CD4-positive, alpha-beta T cell treated with Interleukin-17A for 1 hour (primary cell): ENCODE data around the gene POC1A.

ENCODE experiments used
- DNase-seq: peaks from one replicate; pipeline ENCODE4 v3.0.0-alpha.2; 2020

Gene POC1A

DNA sequence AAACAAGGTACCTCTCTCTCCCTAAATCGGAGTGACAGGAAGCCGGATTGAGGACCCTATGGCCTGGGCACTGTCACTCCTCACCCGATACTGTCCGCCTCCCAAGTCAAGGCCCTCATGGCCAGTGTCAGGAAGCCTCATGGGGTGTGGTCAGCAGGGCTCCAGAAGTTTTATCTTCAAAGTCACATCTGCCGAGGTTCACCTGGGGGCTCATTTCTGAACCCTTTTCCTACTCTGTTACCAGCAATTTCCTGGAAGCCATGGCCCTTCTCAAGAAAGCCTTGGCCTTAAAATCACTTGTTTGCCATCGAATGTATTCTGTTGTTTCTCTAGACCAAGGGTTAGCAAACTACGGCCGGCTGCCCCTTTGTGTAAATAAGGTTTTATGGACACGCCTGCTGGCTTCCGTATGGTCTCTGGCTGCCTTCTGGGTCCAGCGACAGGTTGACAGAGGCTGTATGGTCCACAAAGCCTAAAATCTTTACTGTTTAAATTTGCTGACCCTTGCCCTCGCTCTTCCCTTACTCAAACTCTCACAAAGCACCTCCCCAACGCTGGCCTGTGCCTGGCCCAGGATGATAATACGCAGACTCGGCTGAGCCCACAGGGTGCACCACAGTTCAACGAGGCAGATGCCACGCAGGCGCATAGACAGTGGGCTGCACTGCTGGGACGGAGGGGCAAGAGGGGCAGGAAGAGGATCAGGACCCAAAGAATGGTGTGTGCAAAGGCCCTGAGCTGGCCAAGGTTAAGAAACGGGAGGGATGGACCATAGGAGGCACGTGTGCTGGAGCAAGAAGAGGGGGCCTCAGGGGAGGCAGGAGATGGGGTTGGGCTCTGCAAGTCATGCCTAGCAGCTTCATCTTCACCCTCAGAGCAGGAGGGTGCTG, 73.1 kb downstream of the POC1A start:
- DNase-seq, result no peak

DNA sequence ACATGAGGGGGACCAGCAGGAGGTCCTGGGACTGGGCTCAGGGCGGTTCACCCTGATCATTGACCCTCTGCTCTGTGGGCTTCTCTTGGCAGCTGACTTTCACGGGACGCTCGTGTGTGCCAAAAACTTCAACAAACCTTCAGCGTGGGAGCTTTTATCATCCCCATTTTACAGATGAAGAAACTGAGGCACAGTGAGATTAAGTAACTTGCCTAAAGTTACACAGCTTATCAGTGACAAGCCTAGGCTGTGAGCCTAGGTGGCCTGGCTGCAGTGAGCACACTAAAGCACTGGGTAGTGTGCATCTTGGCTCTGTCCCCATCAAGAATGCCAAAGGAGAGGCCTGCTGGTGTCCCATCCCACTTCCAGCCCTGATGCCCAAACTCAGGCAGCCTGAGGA, 74.3 kb downstream of the POC1A start:
- no peak for DNase-seq

GRCh38 chr3:52078781-52079560, 75.3 kb downstream of the POC1A start:
- DNase-seq, result no peak

DNA sequence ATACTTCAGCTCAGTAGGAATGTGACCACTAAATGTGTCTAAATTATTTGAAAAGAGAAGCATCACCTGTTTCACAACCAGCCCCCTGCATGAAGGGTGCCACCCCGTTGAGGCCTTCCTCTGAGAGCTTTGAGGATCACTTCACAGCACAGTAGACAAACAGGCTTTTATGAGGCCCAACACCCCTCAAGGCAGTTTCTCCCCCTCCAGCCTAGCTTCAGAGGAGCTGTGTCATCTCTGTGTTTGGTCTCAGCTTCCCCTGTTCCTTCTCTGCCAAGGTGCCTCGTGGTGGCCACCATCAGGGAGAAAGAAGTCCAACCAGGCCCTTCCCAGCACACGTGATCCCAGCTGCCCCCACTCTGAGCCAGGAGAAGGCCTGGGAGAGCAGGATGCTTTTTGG, 76.3 kb downstream of the POC1A start:
- no peak for DNase-seq

DNA sequence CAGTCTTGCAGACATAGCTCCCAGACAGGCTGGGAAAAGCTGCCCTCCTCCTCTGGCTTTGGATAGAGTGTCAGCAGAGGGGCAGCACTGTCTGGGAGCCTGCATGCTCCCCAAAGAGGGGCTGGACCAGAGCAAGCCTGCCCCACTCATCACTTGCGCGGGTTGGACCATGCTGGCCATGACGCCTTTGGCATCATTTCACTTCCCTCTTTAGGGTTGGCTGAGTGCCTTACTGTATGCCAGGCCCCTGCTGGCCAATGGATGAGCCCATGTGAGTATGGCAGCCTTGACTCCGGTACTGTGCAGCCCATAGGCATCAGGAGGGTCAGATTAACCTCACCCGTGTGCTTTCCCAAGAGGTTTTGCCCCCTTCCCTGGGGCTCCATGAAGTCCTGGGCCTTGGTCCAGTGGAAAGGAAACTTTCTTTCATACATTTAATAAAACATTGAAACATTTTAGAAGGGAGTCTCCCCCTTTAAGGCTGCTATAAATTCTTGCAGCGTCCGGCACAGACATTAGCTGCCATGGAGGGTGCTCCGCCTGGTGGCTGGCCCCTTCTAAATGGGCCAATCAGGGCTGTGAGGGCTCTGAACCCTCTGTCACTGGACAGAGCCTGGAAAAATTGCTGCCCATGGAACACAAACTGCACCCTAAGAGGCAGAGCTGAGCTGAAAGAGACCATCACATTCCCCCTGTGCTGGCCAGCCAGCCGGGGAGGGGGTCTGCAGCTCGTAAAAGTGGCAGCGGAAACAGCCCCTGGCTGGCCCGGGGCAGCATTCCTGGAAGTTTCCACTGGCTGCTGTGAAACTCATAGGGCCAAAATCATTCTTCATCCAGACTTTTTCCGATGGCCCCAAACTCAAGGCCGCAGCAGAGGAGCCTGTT, 77.1 kb downstream of the POC1A start:
- no peak for DNase-seq

- no peak for DNase-seq
These were observed 80.7 kb downstream of the POC1A start for GRCh38 chr3:52073490-52073889.

GRCh38 chr3:52072471-52072870, 81.8 kb downstream of the POC1A start:
- DNase-seq, result no peak

DNA sequence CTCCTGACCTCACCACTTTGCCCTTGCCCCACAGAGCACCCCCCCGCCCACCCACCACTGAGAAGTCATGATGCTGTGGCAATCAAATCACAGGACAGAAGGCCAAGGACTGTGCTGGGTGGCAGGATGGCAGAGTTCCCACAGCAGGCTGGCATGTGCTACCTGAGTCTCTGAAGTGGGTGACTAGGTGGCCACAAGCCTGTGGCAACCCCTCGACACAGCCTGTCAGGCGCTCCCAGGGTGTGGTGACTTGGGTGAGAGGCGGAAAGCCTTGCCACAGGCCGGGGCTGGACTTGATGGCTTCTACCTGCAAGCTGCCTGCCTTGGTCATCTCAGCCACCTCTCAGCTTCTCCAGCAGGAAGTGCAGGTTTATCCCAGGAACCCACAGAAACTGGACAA, 82.2 kb downstream of the POC1A start:
- peak; percentile 14 for DNase-seq

- DNase-seq, result no peak
These were observed 83.2 kb downstream of the POC1A start for GRCh38 chr3:52070724-52071621.

DNA sequence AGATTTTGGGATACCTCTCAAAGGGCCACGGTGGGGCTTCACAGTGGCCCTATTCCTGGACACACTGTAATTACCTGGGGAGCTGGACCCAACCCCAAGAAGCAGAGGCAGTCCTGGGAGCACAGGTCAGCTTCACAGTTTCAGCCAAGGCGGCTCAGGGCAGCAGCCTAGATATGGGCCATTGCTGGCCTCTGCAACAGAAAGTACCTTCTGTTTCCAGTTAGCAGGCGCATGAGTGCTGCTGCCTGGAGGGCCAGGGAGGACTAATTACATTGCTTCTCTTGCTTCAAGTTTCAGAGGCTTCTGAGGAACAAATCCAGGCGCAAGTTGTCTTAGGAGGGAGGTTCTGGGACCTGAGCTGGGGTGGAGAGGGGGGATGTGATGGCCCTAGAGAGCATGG, 84.4 kb downstream of the POC1A start:
- no peak for DNase-seq

- no peak for DNase-seq
These were observed 85.1 kb downstream of the POC1A start for GRCh38 chr3:52069135-52069534.

DNA sequence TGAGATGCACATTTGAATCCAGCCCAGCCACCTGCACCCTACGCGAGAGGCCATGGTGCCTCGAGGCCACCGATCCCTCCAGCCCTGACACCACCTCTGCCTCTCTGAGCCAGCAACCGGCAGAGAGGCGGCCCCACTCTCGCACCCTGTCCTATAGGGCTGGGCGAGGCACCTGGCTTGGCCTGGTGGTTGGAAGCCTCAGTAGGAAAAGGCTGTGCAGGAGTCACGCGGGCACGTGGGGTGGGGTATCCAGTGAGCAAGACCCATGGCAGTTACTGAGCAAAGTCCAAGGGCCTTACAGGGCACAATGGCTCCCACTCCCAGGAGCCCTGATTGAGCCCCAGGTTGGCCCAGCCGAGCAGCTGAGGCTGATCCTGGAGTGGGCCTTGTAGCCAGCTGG, 85.5 kb downstream of the POC1A start:
- no peak for DNase-seq

DNA sequence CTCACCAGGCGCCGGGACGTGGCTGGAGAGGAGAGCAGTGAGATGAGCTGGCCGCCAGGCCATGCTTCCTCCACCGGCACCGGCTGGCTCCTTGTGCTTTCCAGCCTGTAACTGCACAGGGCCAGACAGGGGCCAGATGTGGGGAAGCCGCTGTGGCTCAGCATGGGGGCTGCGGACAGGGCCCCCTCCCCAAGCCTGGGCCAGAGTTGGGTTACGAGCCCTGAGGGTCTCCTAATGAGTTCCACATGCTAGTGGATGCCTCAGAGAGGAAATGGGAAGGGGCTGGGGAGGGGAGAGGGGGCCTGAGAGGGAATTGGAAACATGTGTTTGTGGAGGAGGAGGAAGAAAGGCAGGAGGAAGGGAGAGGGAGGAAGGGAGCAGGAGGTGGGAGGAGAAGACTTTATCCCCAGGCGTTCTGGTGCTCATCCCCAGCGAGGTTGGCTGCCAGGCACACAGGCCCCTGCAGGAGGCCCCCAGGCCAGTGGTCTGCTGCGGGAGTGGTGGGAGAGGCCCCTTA, 86.1 kb downstream of the POC1A start:
- DNase-seq, result no peak

DNA sequence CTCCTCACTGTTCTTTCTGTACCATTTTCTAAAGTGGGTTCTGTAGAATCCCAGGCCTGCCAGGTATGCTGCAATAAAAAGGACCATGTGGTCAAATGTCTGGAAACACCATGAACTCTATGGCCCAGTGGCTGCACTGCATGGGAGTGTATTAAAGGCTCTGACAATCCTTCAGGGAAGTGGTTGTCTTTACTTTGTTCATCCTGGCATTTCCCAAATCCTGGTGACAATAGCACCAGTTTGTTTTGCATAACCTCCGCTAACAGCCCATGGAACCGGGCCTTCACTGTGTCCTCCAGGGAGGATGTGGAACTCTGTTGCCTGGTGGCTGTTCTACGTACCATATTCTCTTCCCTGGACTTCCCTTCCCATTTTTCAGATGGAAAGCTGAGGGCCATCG, 86.7 kb downstream of the POC1A start:
- DNase-seq, result no peak

DNA sequence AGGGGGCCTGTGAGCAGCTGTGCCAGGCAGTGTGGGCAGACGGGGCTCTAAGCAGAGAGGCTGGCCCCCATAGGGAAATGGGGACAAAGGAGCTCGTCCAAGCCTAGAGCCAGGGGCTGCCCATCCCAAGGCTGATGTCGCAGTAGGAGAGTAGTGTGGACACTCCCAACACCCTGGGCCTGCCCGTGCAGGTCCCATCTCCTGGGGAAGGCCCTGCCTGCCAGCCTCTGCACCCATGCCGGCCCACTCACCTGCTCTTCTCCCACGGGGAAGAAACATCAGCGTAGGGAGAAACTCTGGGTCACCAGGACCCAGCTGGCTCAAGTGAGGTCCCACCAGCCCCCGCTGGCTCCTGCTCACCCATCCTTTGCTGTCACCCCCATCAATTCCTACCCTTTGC, 87.2 kb downstream of the POC1A start:
- DNase-seq, result no peak

- no peak for DNase-seq
These were observed 88.9 kb downstream of the POC1A start for GRCh38 chr3:52065264-52065756.

- DNase-seq, result no peak
These were observed 89.7 kb downstream of the POC1A start for GRCh38 chr3:52064561-52064960.

- DNase-seq, result no peak
These were observed 91.0 kb downstream of the POC1A start for GRCh38 chr3:52063026-52063723.

GRCh38 chr3:52062505-52062904, 91.7 kb downstream of the POC1A start:
- peak; percentile 37 for DNase-seq

DNA sequence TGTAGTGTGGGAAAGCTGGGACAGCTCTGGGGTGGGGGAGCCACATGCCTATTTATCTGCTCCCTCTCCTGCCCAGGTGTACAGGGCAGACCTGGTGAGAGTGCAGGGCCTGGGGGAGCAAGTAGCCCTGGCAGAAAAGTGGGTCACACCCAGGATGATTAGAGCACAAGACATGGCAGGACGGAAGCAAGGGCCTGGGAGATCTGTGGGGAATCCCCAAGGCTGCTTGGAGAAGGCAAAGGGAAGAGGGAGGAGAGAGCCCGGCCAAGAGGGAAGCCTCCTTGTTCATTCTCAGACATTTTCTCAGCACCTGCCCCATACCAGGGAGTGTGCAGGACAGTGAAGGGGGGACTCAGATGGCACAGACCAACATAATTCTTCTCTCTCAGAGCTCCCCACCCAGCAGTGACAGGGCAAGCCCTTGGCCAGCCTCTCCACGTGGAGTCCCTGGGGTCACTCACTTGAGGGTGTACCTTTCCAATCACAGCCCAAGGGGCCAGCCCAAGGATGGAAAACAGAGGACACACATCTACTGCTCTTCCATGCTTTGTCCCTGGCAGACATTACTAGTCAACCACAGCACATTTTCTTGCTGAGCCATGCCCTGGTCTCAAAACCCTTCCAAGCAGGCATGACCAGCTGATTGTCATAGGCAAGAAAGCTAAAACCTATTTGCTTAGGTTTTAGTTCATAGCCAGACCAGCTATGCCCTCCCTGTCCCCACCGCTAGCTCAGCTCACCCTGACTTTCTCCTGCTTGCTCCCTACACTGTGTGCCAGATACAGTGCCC, 92.9 kb downstream of the POC1A start:
- no peak for DNase-seq
